Measurements from ENCODE around the gene C1orf35.

DNA sequence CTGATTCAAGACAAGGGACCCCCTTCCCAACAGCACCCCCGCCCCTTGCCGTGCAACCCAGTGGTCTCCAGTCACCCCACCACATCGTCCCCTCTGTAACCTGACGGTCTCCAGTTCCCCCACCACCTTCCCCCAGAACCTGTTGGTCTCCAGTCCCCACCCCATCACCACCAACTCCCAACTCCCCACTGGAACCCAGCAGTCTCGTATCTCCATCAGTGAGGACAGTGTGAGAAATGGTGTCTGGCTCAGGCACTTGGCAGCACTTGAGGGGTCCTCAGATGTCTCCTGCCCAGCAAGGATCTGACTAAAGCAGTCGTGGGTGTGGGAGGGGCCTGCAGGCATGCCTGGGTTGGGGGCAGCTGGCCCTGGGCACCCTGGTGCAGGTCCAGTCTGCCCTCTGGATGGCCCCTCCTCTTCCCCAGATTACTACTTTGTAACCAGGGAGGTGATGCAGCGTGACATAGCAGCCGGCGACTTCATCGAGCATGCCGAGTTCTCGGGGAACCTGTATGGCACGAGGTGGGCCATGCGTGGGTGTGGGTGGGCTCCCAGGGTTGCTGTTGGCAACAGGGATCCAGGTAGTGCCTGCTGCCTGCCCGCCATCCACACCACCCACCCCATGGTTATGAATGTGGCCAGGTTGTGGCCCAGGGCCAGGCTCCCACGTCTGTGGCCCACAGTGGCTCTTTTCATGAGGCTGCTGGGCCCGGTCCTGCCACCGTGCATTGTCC lies 43.5 kb upstream of the C1orf35 start:
- TF ChIP-seq, protein P1, sequence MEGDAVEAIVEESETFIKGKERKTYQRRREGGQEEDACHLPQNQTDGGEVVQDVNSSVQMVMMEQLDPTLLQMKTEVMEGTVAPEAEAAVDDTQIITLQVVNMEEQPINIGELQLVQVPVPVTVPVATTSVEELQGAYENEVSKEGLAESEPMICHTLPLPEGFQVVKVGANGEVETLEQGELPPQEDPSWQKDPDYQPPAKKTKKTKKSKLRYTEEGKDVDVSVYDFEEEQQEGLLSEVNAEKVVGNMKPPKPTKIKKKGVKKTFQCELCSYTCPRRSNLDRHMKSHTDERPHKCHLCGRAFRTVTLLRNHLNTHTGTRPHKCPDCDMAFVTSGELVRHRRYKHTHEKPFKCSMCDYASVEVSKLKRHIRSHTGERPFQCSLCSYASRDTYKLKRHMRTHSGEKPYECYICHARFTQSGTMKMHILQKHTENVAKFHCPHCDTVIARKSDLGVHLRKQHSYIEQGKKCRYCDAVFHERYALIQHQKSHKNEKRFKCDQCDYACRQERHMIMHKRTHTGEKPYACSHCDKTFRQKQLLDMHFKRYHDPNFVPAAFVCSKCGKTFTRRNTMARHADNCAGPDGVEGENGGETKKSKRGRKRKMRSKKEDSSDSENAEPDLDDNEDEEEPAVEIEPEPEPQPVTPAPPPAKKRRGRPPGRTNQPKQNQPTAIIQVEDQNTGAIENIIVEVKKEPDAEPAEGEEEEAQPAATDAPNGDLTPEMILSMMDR (conservative IDR thresholded peaks at IDR 0.05 in 1 of 2, IDR thresholded peaks at IDR 0.05 in 1 of 2; ENCODE audit: low read depth in 1 of 2, low read length in 2 of 2), result no peak
- no peak for TF ChIP-seq EZH2 (IDR thresholded peaks at IDR 0.05; ENCODE audit: low read length, missing control alignments)
